Occipital lobe (tissue), 3 donors: ENCODE results near the gene GPR18. TPM values are rescaled to one million over a fixed set of nuclear protein-coding genes. Genes with fewer than 3 reads are reported as not detected.
A peak's percentile ranks its signal among the peaks of the same experiment; 100 is the strongest.

Experiments
- DNase-seq: peaks from one replicate; lab custom pipeline; 2025; lab: John Stamatoyannopoulos, UW
- small RNA-seq: library from RNA; depleted of rRNA; stranded (forward); fragments of <200 nt; gene quantifications from one replicate; pipeline ENCODE3, GENCODE V24; 2014
- total RNA-seq: library from RNA; depleted of rRNA; stranded (reverse); fragments of >200 nt; gene quantifications from one replicate; pipeline ENCODE4 v1.2.3, GENCODE V29; 2014

The GPR18 gene
- total RNA-seq, 1 donor from 2014 or later = not detected

- DNase-seq = no peak
Observed at GRCh38 chr13:99208845-99209527, 49.2 kb downstream of the GPR18 start.

DNA sequence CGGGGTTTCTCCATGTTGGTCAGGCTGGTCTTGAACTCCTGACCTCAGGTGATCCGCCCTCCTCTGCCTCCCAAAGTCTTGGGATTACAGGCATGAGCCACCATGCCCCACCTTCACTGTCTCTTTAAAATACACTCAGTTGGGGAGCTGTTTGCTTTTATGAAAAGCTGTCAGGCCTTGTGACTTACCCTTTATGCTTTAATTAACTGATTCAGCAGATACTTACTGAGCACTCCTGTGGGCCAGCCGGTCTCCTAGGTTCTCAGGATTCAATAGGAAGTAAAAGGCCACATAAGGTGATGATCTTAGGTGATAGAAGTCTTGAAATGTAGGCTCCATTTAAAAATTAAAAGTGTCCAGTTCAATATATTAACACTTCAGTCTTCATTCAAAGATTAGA, 50.0 kb downstream of the GPR18 start:
- no peak for DNase-seq

- DNase-seq = no peak
Observed at GRCh38 chr13:99207511-99207910, 50.7 kb downstream of the GPR18 start.

DNA sequence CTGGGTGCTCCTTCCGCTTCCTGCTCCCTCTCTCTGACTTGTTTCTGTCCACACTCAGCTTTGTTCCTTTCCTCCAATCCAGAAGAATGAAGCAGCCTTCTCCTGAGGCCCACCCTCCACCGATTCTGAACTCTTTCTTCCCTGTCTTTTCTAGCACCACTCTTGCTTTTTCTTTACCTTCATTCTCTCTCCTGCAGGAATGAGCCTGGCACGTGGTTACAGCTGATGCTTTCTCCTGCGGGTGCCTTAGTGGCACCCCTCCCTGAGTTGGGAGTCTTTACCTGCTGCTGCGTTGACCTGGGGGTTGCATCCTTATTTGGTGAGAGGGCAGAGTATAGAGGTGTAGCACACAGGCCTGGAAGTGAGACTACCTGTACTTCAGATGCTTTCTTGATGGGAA, 51.3 kb downstream of the GPR18 start:
- DNase-seq = no peak

DNA sequence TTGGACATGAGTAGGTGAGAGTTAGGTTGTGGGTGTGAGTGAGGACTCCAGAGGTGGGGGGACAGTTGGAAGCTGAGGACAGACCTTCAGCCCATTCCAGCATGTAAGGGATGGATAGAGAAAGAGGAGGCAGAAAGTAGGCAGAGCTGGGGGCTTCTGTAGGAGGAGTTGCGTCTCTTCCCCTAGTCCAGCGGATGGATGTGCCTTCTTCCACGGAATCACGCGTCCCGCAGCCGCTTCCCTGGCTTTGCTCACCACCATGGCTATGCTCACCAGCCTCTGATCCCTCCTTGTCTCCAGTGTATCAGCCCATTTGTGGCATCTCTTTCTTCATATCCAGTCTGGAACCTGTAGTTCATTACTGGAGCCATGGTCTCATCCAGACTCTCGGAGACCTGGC, 52.0 kb downstream of the GPR18 start:
- no peak for DNase-seq

DNA sequence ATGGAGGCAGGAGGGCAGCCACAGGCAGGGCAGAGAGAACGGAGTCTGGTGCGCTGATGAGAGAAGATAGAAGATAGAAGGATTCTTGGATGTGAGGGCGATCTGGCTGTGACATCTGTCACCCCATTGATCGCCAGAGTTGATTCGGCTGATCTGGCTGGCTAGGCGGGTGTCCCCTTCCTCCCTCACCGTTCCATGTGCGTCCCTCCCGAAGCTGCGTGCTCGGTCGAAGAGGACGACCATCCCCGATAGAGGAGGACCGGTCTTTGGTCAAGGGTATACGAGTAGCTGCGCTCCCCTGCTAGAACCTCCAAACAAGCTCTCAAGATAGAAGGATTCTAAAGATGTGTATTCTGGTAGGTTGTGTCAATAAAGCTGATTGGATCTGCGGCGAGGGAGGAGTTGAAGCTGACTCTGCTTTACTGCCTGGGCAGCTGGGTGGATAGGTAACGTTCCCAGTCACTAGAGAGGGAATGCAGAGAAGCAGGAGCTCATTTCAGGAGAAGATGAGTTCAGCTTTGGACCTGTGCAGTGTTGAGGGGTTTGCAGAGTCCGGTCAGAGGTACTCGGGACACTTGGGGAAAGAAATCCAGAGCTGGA, 52.5 kb downstream of the GPR18 start:
- no peak for DNase-seq

Small RNA genes lying within 50 kb of the gene (small RNA-seq; reads per million reads assigned to genes)
- gene RN7SKP9 = 0.55 reads per million, percentile 54 among the genes with 10 or more reads in this experiment

Other genes with a start within 250 kb of the GPR18 start
- gene UBAC2, start 57.5 kb downstream of the GPR18 start, total RNA-seq = 36.2 TPM
- 3.1 TPM for gene GPR183, start 49.0 kb upstream of the GPR18 start, total RNA-seq
- gene TM9SF2, start 243.1 kb upstream of the GPR18 start, total RNA-seq = 129 TPM